Stimulated activated CD8-positive, alpha-beta memory T cell treated with anti-CD3 and anti-CD28 coated beads, Interleukin-4, amount 100 ng/mL, for 24 hours (primary cell): Measurements from ENCODE around the gene KRT32.
"Not testable (repeated sequence)": the region's sequence is repeated elsewhere in the genome, so short reads cannot be mapped to it uniquely, and the experiment has no call there.

ENCODE experiments used
- DNase-seq: peaks from one replicate; pipeline ENCODE4 v3.0.0-alpha.2; 2020; ENCODE audit warnings: low read depth

The KRT32 gene

GRCh38 chr17:41464173-41464572 is 3.0 kb downstream of the KRT32 start:
- no peak for DNase-seq

GRCh38 chr17:41463746-41464145 is 3.4 kb downstream of the KRT32 start:
- no peak for DNase-seq

DNA sequence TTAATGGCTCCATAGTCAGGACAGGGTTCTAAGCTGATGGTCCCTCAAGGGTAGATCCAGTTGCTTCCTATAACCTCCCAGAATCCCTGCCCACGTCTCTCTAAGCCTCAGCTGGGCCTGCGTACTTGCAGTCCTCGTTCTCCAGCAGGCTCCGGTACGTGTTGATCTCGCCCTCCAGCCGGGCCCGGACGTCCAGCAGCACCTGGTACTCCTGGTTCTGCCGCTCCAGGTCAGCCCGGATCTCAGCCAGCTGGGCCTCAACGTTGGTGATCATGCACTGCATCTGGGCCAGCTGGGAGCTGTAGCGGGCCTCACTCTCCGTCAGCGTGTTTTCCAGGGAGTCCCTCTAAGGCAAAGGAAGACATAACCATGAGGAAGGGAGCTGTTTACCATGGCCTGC is 4.5 kb downstream of the KRT32 start:
- no peak for DNase-seq

DNA sequence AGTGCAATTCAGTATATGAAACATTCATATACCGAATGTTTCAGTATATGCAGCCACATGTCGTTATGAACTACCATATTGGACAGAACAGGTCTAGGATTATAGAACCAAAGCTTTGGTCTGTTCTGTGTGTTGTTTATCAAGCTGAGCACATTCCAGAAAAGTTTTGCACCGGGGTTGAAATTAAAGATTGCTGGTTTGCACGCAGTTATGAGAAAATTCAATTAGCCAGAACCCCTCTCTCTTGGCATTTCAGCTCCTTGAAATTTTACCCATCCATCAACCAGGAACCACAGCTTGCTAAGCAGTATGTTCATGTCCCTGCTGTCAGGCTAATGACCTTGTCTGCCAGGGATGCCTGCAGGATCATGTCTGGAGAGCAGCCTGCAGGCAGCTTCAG is 9.5 kb downstream of the KRT32 start:
- DNase-seq = no peak

GRCh38 chr17:41456204-41456603 is 11.0 kb downstream of the KRT32 start:
- no peak for DNase-seq

GRCh38 chr17:41455236-41455635 is 11.9 kb downstream of the KRT32 start:
- DNase-seq = no peak

DNA sequence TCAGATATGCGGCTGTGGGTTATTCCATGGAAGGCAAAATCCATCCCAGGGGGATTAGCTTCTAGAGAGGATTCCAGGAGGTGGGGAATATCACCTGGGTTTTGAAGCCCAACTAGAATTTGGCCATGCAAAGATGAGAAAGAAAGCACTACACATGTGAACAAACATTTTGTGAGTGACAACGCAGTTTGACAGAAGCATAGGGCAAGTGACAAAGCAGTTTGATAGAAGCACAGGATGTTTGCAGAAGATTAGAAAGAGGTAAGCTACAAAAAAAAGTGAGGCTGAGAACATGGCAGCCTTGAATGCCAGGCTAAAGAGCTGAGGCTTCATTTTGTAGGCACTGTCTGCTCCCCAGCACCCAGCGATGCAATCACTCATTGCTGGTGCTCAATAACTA is 14.1 kb downstream of the KRT32 start:
- no peak for DNase-seq

DNA sequence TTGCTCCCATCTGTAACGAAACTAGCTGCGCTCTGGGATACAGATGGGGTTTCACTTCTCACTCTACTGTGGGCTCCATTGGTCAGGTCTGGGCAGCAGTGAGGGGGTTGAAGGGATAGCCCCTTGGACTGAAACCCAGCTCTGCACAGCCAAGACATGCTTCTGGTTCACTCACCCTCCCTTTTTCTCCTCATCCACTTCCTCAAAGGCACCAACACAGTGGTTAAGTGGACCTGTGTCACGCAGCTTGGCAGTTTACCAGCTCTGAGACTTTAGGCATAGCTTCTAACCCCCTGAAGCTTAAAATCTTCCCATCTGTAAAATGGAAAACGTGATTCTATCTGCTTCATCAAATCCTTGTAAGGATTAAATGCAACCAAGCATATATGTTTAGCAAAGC is 14.9 kb downstream of the KRT32 start:
- no peak for DNase-seq

- no peak for DNase-seq
Measured at GRCh38 chr17:41451154-41451728, 15.9 kb downstream of the KRT32 start.

DNA sequence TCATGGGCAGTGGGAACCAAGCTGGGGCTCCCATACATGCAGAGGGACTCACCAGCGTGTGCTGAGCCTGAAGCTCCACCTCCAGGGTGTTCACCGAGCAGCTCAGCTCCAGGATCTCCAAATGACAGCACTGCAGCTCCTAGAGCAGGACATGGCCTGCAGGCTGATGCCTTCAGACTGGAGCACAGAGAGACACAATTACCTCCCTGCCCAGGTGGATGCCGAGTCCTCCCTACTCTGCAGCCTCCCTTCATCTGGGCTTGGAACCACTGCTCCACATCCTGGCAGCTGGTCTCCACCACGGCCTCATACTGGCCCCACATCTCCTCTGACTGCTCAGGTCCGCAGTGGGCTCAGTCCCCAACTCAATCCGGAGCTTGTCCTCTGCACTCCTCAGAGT is 18.2 kb downstream of the KRT32 start:
- no peak for DNase-seq

GRCh38 chr17:41448506-41448905 is 18.7 kb downstream of the KRT32 start:
- DNase-seq = no peak

GRCh38 chr17:41446806-41447205 is 20.4 kb downstream of the KRT32 start:
- DNase-seq = no peak

DNA sequence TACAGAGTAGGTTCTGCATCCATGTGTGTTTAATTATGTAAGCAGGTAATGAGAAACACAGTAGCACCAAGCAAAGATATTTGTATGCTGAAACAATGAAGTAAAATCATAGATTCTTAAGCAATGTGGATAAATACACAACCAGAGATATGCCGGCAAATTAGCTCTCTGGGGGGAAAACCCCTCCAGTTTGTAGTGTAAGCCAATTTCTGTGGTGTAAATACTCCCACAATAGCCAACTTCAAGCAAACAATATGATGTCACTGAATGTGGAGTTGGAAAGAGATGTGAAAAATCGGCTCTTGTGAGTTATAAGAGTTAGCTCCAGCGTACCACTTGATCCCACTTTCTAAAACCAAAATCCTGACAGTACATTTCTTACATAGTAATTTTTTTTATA is 22.5 kb downstream of the KRT32 start:
- no peak for DNase-seq

DNA sequence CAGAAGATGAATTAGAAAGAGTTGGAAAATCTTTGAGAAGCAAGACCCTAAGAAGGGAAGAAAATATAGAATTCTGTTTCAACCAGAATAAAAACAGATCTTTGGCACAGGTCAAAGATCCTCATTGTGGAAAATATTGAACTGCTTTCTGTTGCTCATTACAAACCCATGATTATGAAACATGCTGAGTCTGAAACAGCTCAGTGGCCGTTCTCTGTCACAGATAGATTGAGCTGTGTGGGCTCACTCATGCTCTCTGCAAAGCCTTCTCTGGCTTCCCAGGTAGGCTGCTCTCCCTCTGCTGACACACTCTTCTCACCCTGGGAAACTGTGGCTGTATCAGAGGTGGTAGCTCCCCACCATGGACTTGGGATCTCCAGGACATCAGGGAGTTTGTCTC is 23.0 kb downstream of the KRT32 start:
- DNase-seq = no peak

DNA sequence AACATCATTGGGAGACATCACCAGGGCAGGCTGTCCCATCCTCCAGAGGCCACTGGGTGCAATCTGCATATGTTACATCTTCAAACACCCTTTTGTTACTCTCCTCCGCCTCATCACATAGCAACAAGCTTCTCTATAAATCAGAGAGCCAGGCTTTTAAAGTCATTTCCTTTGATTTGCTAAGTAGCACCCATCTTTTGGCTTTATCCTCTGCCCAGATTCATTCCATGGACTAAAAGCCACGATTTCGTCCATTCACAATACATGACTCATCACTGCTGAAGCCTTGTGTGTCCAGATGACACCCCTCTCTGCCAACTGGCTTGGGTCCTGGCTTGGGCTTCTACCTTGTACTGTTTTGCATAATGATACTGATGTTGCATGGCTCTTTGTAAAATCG is 24.4 kb downstream of the KRT32 start:
- DNase-seq = no peak

GRCh38 chr17:41440531-41441033 is 26.6 kb downstream of the KRT32 start, which contains the start of gene KRT38:
Gene KRT38 (minus strand): TSS chr17:41440983. CDS start chr17:41440921, 62 bp downstream.
- DNase-seq = no peak

DNA sequence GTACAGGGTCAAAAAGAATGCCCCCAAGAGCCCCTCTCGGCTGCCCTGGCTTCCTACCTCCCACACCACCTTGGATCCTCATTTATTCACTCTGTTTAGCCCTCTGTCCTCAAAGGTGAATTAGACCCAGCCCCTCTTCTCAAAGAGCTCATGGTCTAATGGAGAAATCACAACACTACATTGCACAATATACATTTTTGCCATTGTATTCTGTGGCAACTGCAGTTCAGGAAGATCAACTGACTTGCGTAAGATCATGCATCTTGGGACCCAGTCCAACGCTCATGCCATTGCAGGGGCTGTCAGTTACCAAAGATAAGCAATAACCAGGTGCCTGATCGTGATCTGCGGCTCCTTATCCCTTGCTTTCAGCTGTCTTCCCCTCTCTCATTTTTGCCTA is 27.8 kb downstream of the KRT32 start:
- DNase-seq = no peak

DNA sequence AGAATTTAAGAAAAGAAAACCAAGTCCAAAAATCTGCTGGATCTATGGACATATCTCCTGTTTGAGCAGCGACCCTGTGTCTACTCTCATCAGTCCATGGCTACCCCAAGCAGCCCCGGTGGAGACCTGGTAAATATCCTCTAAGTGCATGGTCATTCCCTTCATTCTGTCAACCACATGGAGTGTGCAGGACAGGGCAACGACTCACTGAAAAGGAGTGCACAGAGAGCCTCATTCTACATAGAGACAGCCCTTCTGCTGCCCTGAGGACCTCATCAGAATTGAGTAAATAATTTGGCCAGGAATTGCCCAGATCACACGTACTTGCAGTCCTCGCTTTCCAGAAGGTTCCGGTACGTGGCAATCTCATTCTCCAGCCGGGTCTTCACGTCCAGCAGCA is 29.4 kb downstream of the KRT32 start:
- no peak for DNase-seq

- no peak for DNase-seq
Measured at GRCh38 chr17:41437254-41437653, 29.9 kb downstream of the KRT32 start.

GRCh38 chr17:41434415-41434814 is 32.8 kb downstream of the KRT32 start:
- DNase-seq = no peak

- no peak for DNase-seq
Measured at GRCh38 chr17:41434005-41434404, 33.2 kb downstream of the KRT32 start.

DNA sequence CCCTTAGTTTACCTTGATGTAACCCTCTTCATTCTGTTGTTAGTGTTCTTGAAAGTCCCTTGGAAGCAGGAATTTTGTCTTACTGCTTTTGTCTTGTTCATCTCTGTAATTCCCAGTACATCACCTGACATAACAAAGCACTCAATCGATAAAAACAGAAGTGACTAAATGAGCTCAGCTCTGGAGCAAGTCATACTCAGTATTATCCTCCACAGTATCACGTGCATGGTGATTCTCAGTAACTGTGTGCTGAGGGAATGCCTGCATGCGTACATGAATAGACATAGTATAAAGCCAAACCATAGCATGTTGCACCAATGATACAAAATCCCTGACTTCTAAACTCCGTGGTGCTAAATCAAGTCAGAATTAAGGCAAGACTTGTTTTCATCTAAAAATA is 33.6 kb downstream of the KRT32 start:
- no peak for DNase-seq

DNA sequence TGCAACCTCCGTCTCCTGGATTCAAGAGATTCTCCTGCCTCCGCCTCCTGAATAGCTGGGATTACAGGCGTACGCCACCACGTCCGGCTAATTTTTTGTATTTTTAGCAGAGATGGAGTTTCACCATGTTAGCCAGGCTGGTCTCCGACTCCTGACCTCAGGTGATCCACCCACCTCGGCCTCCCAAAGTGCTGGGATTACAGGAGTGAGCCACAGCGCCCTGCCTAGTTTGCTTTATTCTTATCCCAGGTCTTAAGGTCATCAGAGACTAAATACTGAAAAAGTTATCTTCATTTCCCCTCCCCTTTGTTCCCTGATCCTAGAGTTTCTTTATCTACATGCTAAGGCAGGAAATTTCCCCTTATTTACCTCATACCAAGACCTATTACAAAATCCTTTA is 36.8 kb downstream of the KRT32 start:
- not testable (repeated sequence) for DNase-seq

- DNase-seq = no peak
Measured at GRCh38 chr17:41429667-41430066, 37.5 kb downstream of the KRT32 start.
